GM19043 (cell line): Measurements from ENCODE around the gene CCDC184.
"Not testable (repeated sequence)": the region's sequence is repeated elsewhere in the genome, so short reads cannot be mapped to it uniquely, and the experiment has no call there.

Experiments
- ATAC-seq: cut with Tn5 transposase; IDR thresholded peaks from one replicate; pipeline ENCODE4 v1.9.1; 2021; ENCODE audit warnings: low read depth; ENCODE audit not compliant: unreplicated experiment

The CCDC184 gene

DNA sequence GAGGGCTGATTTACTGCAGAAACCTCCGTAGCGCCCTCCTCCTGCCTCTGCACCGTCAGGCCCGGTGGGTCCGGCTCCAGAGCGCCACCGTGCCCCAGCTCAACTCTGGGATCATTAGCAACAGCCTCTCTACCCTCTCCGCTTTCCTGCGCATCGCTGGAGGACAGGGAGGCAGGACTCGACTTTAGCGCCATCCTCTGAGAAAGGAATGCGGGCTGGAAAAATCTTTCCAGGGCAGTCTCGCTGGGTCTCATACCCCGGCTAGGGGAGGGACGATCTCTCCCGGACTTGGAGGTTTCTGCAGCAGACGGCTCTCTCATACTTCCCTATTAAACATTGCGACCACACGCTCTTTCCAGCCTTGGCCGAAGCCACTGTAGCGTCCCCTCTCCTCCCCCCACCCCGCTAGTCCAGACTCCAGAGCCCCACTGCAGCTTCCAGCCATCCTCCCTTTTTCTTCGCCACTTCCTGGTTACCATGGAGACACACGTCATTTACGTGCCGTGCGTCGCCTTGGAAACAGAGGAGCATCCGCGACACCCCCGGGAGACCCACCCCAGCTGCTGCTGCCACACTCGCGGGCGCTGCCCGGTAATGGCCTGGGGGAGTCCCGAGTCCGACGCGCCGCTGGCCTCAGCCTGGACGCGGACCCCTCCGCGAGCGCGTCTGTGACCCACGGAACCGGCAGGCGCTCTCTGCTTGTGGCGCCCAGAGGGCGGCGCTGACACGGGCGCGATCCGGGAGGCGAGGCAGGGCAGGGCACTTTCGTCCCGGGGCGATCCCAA lies at the start of gene CCDC184:
CCDC184 (plus strand) TSS at position 554 of the 785 bp plus-strand sequence. CDS start 479 bp downstream, outside the sequence.
- peak; percentile 56 for ATAC-seq

DNA sequence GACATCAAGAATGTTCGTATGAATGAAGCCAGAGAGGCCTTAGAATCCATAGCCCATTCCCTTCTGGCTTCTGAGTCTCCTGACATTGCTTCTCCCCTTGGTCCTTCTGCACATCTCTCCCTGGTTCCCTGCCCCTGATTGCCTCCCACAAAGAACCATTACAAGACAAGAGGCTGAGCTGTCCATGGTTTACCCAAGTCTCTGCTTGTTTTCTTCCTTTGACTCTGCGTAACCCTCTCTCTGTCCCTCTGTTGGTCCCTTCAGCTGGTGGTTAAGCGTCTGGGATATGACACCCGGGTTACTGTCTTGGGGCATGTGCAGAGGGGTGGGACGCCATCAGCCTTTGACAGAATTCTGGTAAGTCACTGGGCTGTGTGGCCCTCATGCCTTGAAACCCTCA lies 48.4 kb upstream of the CCDC184 start:
- no peak for ATAC-seq

DNA sequence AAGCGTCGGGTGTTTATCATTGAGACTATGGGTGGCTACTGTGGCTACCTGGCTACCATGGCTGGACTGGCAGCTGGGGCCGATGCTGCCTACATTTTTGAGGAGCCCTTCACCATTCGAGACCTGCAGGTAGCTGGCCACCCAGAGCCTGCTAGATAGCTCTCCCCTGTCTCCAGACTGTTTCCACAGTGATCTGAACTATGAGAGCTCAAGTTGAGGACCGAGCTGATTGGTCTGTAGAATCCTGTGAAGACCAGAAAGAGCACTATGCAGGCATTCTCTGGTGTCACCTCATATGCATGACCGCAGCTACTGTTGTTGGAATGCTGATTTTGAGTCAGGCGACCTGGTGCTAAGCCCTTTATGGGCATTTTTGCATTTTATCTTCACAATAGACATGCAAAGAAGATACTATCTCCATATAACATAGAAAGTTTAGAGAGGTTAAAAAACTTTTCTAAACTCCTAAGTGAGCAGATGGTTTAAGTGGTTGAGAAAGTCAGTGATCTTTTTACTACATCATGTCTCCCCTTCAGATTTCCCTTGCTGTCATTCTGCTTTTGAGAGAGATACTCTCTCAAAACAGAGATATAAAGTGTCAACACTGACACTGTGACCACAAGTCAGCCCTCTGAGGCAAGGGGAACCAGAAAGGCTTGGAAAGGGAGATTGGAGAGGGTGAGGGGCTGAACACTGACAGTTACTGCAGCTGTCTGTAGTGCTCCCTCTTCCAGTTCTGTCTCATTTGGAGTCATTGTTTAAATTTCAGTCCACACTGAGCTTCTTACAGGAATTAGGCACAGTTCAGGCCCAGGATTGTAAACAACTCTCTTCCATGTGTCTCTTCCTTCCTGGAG lies 40.4 kb upstream of the CCDC184 start:
- no peak for ATAC-seq

DNA sequence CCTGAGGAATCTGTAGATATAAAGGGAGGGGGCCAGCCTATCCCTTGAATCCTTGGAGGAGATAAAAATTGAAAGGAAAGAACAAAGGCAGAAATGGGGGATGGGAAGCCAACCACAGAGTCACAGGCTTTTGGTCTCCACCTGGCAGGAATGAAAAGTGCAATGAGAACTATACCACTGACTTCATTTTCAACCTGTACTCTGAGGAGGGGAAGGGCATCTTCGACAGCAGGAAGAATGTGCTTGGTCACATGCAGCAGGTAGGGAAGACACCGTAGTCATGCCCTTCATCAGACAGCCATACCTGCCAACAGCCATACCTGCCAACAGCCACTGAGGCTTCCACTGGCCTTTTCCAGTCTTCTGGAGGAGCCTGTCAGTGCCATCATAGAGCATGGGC lies 39.5 kb upstream of the CCDC184 start:
- no peak for ATAC-seq

DNA sequence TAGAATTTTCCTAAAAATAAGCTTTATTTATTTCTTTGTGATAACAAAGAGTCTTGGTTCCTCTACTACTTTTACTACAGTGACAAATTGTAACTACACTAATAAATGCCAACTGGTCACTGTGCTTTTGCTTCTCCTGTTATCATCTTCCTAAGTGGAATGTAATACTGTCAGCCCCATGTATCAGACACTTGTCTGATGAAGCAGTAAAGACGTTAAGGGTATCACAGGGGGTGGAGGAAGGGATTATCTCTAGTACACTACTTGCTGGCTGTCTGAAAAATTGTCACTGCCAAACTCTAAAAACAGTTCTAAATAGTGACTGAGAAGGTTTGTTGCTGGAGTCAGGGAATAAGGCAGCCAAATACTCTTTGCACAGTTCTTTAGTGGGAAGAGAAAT lies 37.5 kb upstream of the CCDC184 start:
- no peak for ATAC-seq

DNA sequence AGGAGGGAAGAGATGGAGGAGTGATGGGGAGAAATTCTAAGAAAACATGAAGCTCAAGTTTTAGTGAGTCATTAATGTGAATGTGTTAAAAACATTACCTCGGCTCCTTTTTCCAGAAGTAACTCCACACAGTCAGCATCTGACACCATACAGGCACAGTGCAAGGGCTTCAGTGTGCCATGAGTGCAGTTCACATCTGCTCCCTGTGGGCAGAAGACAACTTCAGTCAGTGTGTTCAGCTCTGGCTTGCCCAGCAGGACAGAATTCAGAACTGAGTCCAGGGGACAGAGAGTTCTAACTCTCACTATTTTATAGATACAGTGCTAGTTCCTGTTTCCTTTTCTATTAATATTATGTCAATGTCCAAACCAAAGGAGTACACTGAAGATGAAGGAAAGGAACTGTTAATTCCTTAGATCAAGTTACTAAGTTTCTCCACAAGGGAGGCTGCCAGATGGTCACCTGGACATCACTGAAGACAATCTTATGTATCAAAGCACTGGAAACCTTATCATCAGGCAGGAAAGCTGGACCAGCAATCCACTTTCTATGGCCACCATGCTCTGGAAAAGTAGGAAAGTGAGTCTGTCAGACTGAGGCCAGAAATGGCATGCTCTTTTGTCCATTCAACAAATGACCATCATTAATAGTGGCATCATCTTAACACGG lies 32.2 kb upstream of the CCDC184 start:
- ATAC-seq = no peak

DNA sequence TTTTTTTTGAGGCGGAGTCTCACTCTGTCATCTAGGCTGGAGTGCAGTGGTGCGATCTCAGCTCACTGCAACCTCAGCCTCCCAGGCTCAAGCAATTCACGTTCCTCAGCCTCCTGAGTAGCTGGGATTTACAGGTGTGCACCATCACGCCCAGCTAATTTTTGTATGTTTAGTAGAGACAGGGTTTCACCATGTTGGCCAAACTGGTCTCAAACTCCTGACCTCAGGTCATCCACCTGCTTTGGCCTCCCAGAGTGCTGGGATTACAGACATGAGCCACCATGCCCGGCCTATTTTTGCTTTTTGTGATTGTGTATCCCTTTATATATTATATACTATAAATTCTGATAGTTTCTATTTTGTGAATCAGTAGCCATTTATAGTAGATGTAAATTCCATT lies 27.7 kb upstream of the CCDC184 start:
- ATAC-seq = not testable (repeated sequence)

DNA sequence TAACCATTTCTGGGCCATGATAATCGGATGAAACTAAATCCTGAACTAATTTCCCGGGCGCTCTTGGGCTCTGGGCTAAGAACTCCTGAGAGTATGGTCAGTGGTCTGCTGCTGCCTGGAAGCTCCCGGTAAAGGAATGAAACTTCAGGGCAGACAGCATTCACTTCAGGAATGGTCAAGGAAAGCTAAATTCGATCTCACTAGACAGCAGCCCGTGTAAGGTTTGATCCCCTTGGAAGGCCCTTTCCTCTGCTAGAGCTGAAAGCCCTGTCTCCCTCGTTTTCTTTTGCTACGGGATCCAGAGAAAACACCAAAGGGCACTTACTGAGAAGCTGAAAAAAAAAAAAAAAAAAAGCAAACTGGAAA lies 26.8 kb upstream of the CCDC184 start:
- ATAC-seq = no peak

DNA sequence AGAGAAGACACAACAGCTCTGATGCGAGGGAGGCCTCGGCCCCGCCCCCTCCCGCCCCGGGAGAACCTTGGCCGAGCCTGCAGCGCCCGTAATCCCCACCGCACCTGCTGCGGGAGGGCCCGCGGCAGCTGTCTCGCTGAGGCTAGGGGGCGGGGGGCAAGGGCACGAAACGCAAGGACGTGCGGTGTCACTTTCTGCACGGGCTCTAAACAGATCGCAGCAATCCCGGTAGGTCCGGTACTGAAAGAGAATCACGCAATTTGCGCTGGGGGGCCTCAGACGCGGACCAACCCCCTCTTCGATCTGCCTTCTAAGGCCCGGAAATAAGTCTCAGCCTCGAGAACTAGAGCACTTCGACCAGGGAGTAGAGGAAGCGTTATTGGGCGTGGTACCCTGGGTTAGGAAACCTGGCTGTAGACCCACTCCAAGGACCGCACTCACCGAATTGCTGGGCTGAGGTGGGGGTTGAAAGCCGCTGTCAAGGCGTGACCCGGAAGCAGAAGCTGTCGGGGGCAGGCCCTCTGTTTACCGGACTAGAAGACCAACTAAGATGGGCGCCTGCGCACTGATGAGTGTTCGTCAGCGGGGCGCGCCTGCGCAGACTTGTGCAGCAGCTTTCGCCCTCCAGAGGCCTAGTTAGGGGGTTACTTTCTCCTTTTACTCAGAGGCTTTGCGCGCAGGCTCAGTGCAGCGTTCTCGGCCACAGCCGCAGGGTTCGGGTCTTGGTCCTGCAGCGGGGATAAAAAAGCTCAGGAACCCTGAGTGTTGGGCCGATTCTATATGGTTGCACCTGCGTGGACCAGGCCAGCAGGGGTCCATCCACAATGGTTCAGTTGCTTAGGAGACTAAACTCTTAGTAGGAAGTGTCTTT lies 26.2 kb upstream of the CCDC184 start, which contains the start of gene ASB8:
ASB8 (minus strand) TSS at position 498 of the 871 bp plus-strand sequence. CDS start 4,019 bp downstream, outside the sequence.
- ATAC-seq = peak; percentile 92

DNA sequence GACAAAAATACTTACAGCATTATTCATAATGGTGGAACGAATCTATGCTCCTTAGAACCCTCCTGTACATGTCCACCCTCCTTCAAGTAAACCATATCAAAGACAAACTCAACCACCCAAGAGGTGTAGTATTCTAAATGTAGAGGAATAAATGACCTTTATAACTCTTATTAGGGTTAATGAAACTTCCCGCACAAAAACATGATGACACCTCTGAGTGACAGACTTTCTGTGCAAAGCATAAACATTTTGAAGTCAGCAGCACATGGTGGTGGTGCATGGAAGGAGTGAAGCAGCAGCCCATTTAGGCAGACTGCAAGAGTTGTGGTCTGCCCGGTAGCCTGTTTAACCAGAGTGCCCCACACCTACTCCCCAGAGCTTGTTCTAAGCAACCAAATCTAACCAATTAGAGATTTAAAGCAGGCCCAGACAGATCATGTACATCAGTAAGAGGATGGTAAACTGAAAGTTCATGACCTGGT lies 25.5 kb upstream of the CCDC184 start:
- ATAC-seq = no peak

DNA sequence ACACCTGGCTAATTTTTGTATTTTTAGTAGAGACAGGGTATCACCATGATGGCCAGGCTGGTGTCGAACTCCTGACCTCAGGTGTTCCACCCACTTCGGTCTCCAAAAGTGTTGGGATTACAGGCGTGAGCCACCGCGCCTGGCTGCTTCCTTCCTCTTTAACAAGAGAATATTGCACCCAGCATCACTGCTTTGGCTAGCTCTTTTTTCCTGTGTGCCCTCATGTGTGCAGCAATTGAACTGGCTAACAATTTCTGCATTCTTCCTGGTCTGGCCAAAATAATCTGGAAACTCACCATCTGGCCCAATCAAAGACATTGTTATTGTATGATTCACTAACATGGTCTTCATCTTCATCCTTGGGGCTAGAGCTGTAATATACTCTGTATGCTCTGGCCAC lies 23.4 kb upstream of the CCDC184 start:
- ATAC-seq = no peak

DNA sequence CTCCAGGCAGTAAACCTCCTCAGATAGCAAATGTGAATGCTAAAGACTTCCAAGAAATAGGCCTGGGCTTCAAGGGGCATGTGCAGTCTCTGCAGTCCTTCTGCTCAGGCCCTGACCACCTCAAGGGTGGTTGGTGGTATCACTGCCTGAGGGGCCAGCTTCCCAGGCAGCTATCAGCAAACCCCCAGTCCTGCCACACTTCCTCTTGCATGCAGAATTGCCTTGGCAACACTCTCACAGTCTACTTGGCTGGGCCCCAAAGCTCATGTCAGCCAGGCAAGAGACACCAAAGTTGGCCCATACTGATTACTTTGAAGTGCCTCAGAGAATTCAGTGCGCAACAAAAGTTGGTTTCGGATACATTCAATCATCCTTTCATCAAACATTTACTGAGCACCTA lies 22.6 kb upstream of the CCDC184 start:
- ATAC-seq = no peak

DNA sequence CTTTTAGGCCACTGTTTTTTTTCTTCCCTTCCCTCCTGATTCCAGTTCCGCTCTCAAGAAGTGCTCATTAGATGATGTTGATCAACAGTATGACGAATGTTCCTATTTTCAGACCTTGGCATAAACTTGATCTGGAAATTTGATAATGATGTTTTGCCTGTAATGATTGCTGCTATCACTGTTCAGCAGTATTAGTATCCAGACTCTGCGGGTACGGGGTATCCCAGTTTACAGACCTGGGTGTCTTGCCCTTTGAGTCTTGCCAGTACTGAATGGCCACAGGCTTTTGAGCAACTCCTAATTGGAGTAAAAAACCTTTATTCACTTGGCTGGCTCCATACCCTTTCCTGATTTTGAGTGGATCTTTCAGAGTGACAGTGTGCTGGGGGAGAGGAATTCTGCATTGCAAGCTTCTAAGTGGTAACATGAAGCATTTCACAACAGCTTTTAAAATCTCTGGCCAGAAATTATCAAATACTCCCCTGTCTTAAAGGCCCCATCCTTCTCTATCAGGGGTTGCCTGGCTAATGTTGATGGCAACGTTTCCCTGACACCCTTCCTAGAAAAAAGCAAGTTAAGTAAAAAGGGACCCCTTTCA lies 20.2 kb upstream of the CCDC184 start:
- no peak for ATAC-seq

DNA sequence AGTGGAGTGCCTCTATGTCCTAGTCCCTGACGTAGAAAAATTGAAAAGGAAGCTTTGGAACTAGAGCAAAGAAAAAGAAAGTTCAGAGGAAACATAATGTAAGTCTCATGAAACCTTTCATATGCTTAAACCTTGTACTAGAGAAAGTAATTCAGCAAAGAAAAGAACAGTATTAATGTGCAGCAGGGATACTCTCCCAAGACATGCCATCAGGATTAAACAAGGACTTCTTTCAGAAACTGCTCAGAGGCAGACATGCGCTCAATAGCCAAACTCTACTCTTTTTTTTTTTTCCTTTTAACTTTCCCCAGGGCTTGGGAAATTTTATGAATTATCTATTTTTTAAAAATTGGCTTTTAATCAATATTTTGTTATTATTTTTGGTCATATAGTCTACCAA lies 19.0 kb upstream of the CCDC184 start:
- ATAC-seq = no peak

DNA sequence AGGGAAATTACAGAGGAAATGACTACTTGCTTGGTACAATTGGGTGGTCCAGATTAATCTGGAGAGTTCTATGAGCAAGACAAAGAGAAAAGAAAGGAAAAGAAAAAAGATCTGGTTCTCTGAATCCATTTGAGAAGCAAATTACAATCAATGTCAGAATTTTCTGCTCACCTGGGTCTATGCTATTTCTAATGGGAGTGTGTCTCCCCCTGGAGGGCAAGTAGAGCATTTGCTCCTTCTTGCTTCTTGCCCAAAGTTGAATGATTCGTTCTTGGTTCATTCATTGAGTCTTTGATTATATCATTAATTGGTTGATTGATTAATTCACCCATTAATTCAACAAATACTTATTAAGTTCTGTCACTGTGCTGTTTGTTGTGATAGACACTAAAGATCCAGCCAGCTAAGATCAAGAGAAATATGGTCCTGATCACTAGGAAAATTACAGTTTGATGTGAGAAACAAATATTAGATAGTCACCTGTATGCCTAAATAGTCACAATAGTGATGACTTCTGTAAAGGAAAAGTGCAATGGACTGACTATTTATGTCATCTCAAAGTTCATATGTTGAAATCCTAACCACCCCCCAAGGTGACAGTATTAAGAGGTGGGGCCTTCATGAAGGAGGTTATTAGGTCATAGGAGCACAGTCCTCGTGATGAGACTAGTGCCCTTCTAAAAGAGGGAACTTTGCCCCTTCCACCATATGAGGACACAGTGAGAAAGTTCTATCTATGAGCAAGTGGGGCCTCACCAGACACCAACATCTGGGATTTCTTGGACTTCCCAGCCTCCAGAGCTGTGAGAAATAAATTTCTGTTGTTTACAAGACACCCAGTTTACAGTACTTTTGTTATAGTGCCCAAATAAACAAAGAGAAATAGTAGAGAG lies 18.1 kb upstream of the CCDC184 start:
- ATAC-seq = no peak

DNA sequence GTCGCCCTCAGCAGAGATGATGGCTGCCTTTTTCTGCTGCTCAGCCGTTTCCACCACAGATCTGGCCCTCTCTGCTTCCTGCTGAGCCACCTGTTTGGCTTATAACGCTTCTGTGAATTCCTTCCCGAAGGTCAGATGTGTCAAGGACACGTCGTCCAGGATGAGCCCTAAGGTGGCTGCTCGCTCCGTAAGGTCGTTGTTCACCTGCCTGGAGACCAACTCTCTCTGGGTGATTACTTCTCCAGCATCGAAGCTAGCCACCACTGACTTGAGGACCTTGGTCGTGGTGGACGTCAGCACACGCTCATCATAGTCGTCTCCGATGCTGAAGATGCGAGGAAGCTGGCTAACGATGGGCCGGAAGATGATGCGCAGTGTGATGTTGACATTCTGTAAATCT lies 14.4 kb upstream of the CCDC184 start:
- ATAC-seq = no peak

DNA sequence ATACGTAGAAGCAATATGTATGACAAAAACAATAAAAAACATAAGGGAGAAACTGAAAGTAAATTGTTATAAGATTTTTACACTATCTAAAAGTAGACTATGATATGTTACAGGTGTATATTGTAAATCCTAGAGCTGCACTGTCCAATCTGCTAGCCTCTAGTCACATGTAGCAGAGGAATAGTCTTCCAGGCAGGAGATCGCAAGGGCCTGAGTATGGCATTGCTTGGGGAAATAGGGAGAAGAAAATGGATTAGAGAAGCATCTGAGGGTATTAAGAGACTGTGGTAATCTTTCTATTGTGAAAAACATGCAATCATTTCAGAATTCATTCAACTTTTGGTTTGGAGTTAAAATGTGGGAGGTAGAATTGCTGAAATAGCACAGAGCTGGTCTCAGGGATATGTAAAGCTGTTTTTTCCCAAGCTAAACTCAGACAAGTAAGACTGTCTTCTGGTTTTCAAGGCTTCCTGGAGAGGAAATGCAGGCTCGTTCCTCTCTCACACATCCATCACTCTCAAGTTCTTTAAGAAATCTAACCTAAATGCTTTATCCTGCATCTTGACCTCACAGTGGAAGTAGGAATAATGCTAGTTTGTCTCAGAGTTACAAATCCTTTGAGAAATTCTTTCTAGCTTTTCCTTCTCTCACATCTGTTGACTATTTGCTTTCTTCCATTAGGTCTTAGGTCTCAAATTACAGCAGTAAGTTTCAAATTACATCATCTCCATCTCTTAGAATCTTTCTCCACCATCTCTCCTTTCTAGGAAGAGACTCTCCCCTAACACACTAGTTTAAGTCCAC lies 7.6 kb upstream of the CCDC184 start:
- no peak for ATAC-seq

DNA sequence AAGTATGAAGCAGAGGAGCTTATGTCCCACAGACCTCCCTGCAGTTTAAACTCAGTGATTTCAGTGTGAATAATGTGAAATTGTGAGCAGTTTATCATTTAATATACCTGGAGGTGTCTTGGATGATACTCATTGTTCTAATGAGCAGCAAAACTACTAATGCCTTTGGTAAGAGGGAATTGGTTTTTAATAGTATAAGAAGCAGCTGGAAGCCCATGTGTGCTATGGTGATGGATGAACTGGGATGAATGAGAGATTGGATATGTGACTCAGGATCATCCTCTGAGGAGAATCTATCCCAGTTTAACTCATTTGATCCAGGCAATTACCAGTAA lies 7.1 kb upstream of the CCDC184 start:
- no peak for ATAC-seq
